Gastroesophageal sphincter (tissue), 3 donors: Measurements from ENCODE around the gene TCEAL8.

Source experiments
- CTCF ChIP-seq, 4 experiments: fragments of 200-600 bp in 2 of 4; fragments of 450-650 bp in 2 of 4; sonication (generic) in 1 of 4; IDR thresholded peaks; one replicate each; pipeline ENCODE4 v1.5.1; 2017 to 2019; ENCODE audit warnings: antibody characterized with exemption in 4 of 4, mild to moderate bottlenecking in 2 of 4, moderate library complexity in 2 of 4
- EP300 ChIP-seq: sonication (generic); formaldehyde crosslinking; IDR thresholded peaks from one replicate; pipeline ENCODE4 v1.6.1; 2017; ENCODE audit warnings: antibody characterized with exemption, mild to moderate bottlenecking
- POLR2A ChIP-seq, 2 donors: fragments of 450-650 bp; IDR thresholded peaks; one replicate each; pipeline ENCODE4 v1.6.1; 2017; ENCODE audit warnings: antibody characterized with exemption in 2 of 2, mild to moderate bottlenecking in 2 of 2, moderate library complexity in 1 of 2
- POLR2AphosphoS5 ChIP-seq: sonication (generic); formaldehyde crosslinking; IDR thresholded peaks from one replicate; pipeline ENCODE4 v1.6.1; 2017; ENCODE audit warnings: antibody characterized with exemption

- TF ChIP-seq CTCF (IDR thresholded peaks at IDR 0.05): no peak
- peak; percentile 57 for TF ChIP-seq POLR2AphosphoS5
- TF ChIP-seq POLR2A (IDR thresholded peaks at IDR 0.05): peak in 1 of 2 donors; percentile 32
- TF ChIP-seq EP300: no peak
Measured at GRCh38 chrX:103254921-103255493, at the start of gene TCEAL8.
